HL-60 (cell line): ENCODE data around the gene PDPN.

Source experiments
- DNase-seq, 2 experiments: peaks; one replicate each; pipeline ENCODE4 v3.0.0-alpha.2; 2010 to 2020; ENCODE audit warnings: low read depth in 1 of 2, low spot score in 1 of 2
- H3K27ac ChIP-seq: fragments of 250-450 bp; sonication (Bioruptor Pico); replicated peaks from 2 replicates; pipeline ENCODE4 v1.5.1; 2020; ENCODE audit warnings: mild to moderate bottlenecking, moderate library complexity
- H3K27me3 ChIP-seq: fragments of 250-450 bp; sonication (Bioruptor Pico); 2 replicates; pipeline ENCODE4 v1.5.1; 2021; ENCODE audit warnings: mild to moderate bottlenecking, moderate library complexity; ENCODE audit not compliant: insufficient read depth, poor library complexity, severe bottlenecking
- H3K4me3 ChIP-seq: replicated peaks from 2 replicates; pipeline ENCODE4 v1.5.1; 2011; ENCODE audit warnings: mild to moderate bottlenecking, control low read depth, low read length; ENCODE audit not compliant: insufficient read depth
- GABPA ChIP-seq: IDR thresholded peaks from 2 replicates; pipeline ENCODE4 v1.6.1; 2012; ENCODE audit warnings: low read depth
- POLR2AphosphoS5 ChIP-seq: IDR thresholded peaks from 2 replicates; pipeline ENCODE4 v1.6.1; 2012; ENCODE audit warnings: low read depth
- SPI1 ChIP-seq: IDR thresholded peaks from 2 replicates; pipeline ENCODE4 v1.6.1; 2012; ENCODE audit warnings: low read depth, mild to moderate bottlenecking, borderline replicate concordance
- TF ChIP-seq, protein P1 (sequence below): IDR thresholded peaks from one replicate; pipeline ENCODE4 v1.5.1; 2011; ENCODE audit warnings: low read length, control low read depth, inconsistent platforms; ENCODE audit not compliant: insufficient read depth
- TF ChIP-seq, protein P2 (sequence below): IDR thresholded peaks from 2 replicates; pipeline ENCODE4 v1.6.1; 2012; ENCODE audit warnings: low read depth; ENCODE audit not compliant: insufficient replicate concordance

Gene PDPN

GRCh38 chr1:13628218-13628617 is 44.6 kb downstream of the PDPN start:
- no peak overlapping the region for H3K27ac ChIP-seq
- H3K27me3 ChIP-seq: no peaks in the 10 kb centered on the region
- TF ChIP-seq, protein P1, sequence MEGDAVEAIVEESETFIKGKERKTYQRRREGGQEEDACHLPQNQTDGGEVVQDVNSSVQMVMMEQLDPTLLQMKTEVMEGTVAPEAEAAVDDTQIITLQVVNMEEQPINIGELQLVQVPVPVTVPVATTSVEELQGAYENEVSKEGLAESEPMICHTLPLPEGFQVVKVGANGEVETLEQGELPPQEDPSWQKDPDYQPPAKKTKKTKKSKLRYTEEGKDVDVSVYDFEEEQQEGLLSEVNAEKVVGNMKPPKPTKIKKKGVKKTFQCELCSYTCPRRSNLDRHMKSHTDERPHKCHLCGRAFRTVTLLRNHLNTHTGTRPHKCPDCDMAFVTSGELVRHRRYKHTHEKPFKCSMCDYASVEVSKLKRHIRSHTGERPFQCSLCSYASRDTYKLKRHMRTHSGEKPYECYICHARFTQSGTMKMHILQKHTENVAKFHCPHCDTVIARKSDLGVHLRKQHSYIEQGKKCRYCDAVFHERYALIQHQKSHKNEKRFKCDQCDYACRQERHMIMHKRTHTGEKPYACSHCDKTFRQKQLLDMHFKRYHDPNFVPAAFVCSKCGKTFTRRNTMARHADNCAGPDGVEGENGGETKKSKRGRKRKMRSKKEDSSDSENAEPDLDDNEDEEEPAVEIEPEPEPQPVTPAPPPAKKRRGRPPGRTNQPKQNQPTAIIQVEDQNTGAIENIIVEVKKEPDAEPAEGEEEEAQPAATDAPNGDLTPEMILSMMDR: no peak
- H3K4me3 ChIP-seq: no peak overlapping the region
- no peak for DNase-seq

- DNase-seq: no peak
- no peak for TF ChIP-seq GABPA
- no peak for TF ChIP-seq SPI1
- TF ChIP-seq, protein P1: no peak
- TF ChIP-seq, protein P2, sequence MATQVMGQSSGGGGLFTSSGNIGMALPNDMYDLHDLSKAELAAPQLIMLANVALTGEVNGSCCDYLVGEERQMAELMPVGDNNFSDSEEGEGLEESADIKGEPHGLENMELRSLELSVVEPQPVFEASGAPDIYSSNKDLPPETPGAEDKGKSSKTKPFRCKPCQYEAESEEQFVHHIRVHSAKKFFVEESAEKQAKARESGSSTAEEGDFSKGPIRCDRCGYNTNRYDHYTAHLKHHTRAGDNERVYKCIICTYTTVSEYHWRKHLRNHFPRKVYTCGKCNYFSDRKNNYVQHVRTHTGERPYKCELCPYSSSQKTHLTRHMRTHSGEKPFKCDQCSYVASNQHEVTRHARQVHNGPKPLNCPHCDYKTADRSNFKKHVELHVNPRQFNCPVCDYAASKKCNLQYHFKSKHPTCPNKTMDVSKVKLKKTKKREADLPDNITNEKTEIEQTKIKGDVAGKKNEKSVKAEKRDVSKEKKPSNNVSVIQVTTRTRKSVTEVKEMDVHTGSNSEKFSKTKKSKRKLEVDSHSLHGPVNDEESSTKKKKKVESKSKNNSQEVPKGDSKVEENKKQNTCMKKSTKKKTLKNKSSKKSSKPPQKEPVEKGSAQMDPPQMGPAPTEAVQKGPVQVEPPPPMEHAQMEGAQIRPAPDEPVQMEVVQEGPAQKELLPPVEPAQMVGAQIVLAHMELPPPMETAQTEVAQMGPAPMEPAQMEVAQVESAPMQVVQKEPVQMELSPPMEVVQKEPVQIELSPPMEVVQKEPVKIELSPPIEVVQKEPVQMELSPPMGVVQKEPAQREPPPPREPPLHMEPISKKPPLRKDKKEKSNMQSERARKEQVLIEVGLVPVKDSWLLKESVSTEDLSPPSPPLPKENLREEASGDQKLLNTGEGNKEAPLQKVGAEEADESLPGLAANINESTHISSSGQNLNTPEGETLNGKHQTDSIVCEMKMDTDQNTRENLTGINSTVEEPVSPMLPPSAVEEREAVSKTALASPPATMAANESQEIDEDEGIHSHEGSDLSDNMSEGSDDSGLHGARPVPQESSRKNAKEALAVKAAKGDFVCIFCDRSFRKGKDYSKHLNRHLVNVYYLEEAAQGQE: no peak
- H3K4me3 ChIP-seq: no peak overlapping the region
- no peak overlapping the region for H3K27ac ChIP-seq
- H3K27me3 ChIP-seq: no peaks in the 10 kb centered on the region
Observed at GRCh38 chr1:13628711-13629110, 45.1 kb downstream of the PDPN start.

GRCh38 chr1:13642306-13643004 is 58.8 kb downstream of the PDPN start:
- DNase-seq: no peak
- Histone ChIP-seq H3K4me3 (no peak overlapping the region), H3K27ac (no peak overlapping the region), H3K27me3 (no peaks in the 10 kb centered on the region)
- TF ChIP-seq, protein P2: no peak
- TF ChIP-seq, protein P1: no peak
- no peak for TF ChIP-seq POLR2AphosphoS5
- TF ChIP-seq SPI1: peak; percentile 56

DNA sequence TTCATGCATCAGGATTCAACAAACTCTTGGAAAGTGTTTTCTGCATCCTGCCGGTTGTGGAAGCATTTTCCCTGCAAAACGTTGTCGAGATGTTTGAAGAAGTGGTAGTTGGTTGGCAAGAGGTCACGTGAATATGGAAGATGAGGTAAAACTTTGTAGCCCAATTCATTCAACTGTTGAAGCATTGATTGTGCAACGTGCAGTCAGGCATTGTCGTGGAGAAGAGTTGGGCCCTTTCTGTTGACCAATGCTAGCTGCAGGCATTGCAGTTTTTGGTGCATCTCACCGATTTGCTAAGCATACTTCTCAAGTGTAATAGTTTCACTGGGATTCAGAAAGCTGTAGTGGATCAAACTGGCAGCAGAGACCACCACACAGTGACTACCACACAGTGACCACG is 59.4 kb downstream of the PDPN start:
- TF ChIP-seq SPI1 (no peak), GABPA (no peak)
- TF ChIP-seq, protein P1: no peak
- TF ChIP-seq, protein P2: no peak

More for the DNA sequence above, 59.4 kb downstream of the PDPN start:
- H3K4me3 ChIP-seq: no peak overlapping the region
- no peaks in the 10 kb centered on the region for H3K27me3 ChIP-seq
- no peak for DNase-seq
- no peak overlapping the region for H3K27ac ChIP-seq
